ENCODE results near the gene VPS13D.
"Not testable (repeated sequence)": the region's sequence is repeated elsewhere in the genome, so short reads cannot be mapped to it uniquely, and the experiment has no call there.

The VPS13D gene

GRCh38 chr1:12375133-12375829, 145.5 kb downstream of the VPS13D start:
- DNase-seq, result no peak

DNA sequence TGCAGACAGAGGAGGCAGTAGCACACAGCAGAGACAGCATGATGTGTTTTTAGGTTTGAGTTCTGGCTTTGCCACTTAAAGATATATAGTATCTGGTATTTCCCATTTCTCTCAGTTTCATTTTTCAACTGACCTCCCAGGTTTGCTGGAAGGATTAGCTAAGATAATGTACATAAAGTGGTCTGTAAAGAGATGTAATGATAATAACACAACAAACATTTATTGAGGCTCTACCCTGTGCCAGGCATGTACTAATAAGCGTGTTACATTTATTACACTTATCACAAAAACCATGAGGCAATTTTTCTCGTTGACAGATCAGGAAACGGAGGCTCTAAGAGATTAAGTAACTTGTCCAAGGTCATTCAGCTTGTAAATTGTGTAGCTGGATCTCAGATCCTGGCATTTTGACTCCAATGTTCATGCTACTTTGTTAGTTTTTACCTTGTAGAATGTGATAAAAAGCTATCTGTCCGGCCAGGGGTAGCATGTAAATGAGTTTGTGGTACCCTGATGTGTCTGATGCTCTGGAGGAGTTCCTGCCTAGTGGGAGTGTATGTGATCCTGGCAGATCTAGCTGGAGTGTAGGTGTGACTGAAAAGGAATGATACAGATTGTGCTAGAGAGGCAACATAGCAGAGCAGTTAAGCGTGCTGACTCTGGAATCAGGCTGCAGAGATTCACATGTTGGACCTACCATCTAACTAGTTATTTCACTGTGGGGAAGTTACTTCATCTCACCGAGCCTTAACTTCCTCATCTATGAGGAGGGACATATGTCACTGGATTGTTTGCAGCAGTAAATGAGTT, 146.6 kb downstream of the VPS13D start:
- no peak for DNase-seq

DNA sequence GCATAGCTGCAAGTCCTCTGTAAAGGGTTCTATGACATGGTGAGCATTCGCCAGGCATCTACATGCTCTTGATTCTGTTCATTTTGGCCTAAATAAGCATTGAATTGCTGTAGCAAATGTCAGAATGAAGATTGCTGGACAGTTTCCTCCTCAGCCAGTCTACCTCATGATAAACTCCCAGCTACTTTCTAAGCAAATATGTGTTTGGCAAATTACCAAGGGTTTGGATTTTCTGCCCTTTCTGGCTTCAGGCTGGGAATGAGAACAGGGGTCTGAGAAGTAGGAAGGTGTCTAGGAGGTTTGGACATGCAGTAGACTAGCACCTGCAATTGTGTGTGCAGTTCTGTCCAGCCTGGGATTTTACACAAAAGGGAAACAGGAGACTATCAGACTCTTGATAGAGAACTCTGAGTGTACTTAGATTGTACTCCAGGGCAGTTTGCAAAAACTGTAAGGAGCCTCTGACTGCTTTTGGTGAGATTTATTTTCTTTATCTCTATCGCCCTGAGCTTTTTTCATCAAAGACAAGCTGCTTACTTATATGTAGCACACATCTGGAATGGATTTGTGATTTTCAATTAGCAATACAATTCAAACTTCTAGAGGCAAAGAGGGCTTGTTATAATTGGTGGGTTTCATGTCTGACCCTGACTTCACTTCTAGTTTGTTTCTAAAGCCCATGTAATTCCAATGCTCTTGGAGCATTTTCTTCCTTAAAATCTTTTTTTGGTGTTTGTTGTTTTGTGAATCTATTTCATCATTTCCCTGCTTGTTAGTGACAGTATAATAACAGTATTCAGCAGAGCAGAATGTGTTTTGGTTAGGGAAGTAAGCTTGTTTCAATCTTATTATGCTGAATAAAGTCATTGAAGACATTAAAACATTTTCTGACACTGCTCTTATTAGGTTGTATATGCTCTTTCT, 150.8 kb downstream of the VPS13D start:
- no peak for DNase-seq

GRCh38 chr1:12383001-12383400, 153.2 kb downstream of the VPS13D start:
- DNase-seq, result no peak

- no peak for DNase-seq
These were observed 154.0 kb downstream of the VPS13D start for GRCh38 chr1:12383786-12384185.

DNA sequence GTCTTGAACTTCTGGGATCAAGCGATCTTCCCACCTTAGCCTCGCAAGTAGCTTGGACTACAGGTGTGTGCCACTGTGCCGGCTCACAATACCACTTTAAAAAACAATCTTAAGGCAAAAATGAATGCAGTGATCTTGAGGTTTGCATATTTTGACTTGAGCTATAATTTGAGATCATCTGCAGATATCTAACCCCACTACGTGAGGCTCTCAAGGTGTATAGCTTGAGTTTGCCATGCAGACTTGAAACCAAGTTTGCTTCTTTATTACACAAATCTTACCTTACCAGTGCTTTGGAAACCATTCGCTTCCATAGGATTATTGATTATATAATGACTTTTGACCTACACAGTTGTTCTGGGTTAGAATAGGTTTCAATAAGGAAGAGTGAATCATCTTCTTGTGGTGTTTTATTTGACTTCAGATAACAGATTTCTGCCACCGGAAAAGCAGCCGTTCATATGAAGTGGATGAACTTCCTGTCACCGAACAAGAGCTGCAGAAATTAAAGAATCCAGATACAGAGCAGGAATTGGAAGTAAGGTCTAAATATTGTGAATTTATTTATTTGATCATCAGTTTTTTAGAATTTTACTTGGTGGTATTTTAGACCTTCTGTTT, 155.1 kb downstream of the VPS13D start:
- no peak for DNase-seq

DNA sequence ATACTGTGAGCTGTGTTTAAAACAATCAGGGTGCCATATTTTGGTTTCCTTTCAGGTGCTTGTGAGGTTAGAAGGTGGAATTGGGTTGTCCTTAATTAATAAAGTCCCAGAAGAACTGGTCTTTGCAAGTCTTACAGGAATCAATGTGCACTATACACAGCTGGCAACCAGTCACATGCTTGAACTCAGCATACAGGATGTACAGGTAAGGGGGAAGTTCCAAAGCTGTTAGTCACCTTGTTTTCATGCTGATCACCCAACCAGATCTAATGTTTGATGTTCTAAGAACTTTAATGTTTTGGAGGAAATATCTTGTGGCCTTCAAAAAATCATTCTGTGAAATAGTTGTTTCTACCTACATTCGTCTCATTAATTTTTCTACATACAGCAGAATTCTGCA, 156.3 kb downstream of the VPS13D start:
- DNase-seq, result no peak

DNA sequence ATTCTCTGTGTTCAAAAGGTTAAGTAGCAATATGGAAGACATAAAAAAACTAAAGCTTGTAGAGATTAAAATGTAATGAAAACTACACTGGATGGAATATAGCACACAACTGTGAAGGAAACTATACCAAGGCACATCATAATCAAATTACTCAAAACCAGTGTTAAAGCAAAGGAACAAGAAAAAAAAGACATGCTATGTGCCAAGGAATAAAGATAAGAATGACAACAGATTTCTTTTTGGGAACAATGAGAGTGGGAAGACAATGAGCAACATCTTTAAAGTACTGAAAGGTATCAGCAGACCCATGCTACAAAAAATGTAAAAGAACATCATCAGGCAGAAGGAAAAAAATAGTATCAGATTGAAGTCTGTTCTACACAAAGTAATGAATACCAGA, 157.8 kb downstream of the VPS13D start:
- no peak for DNase-seq

- not testable (repeated sequence) for DNase-seq
These were observed 160.5 kb downstream of the VPS13D start for GRCh38 chr1:12390296-12390695.

GRCh38 chr1:12397462-12398450, 167.9 kb downstream of the VPS13D start:
- no peak for DNase-seq

GRCh38 chr1:12398479-12398878, 168.6 kb downstream of the VPS13D start:
- no peak for DNase-seq

DNA sequence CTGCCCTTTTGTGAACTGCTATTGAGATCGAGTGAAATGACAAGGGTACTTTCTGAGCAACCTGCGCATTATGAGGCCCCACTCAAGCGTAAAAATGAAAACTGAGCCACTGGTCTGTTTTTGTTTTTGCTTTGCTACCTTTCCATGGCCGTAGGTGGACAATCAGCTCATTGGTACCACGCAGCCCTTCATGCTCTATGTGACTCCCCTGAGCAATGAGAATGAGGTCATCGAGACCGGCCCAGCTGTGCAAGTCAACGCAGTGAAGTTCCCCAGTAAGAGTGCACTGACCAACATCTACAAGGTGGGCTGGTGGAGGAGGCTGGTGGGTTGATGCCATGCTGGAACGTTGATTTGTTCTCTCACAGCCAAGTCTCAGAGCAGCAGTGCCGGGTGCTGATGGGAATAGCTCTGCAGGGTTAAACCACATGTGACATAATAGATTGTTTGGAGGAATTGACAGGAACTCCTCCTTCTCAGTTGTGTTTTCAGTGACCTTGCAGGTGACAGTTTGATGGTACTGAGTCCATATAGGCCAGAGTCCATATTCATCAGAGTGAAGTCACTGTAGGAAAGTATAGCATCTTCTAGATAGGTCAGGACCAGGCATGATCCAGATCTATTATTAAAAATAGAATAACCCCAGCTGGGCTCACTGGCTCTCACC, 170.3 kb downstream of the VPS13D start:
- no peak for DNase-seq

DNA sequence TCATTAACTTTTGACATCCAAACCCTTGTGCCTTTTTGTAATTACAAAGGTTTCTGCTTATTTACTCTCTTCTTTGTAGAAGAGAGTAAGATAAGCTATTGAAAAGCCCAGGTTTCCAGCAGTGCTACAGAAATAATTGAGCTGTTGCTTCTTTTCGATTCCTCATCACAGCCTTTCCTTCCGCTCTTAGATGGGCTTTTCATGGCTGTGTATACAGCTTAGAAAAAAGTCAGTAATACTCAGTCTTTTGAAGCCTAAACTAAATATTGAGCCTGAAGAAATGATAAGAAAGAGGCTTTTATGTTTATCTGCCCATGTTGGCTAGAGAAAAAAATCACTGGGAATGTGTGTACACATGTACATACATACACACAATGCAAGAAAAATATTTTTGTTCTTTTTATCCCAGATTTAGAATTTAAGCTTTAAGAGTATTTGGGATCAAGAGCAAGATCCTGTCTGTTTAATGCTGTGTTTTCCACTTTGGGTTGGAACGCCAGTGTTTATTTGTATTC, 172.4 kb downstream of the VPS13D start:
- DNase-seq, result no peak

- no peak for DNase-seq
These were observed 173.0 kb downstream of the VPS13D start for GRCh38 chr1:12402842-12403241.

- no peak for DNase-seq
These were observed 175.1 kb downstream of the VPS13D start for GRCh38 chr1:12404918-12405317.

- DNase-seq, result no peak
These were observed 175.7 kb downstream of the VPS13D start for GRCh38 chr1:12405325-12406210.

GRCh38 chr1:12406211-12407021, 176.6 kb downstream of the VPS13D start:
- DNase-seq, result no peak

DNA sequence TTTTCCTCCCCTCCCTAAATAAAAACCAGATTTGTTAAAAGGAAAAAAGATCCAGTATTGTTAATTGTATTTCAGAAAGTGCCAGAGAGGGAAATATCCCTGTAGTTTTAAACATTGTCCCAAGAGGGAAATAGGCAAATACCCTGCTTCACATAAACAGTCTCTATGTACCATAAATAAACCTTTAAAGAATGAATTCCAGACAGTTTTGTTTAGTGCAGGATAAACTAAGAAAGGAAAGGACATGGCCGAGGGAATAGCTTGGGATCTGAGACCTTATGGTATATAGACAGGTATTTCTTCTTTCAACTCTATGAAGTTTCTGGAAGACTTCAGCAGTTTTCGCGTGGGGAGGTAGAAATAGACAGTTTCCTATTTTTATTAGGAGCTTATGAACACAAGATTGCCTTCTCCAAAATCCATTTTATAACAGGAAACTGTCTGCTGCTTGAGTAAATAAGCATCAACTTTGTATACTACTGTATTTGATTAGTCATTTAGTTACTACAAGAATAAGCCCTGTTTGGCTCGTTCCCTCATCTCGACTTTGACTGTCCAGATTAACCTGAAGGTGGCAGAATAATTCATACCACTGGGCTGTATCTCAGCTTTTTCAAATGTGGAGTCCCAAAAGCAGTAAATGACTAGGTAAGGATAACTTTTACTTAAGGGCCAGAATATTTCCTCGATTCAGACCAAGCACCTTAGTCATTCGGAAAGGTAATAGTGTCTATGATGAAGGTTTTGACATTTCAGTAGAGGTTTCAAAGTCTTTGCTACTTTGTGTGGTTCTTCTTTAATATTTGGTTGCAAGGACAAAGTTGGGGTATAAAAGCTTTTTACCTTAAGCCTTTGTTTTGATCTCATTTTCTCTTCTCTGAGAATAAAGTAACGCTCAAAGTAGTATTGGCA, 177.5 kb downstream of the VPS13D start:
- DNase-seq, result no peak
